HG03469 (cell line): ENCODE results near the gene RABGAP1L.
"Not testable (repeated sequence)": the region's sequence is repeated elsewhere in the genome, so short reads cannot be mapped to it uniquely, and the experiment has no call there.

Experiments
- ATAC-seq: cut with Tn5 transposase; IDR thresholded peaks from one replicate; pipeline ENCODE4 v1.9.1; 2021; ENCODE audit warnings: mild to moderate bottlenecking, moderate library complexity, moderate number of reproducible peaks; ENCODE audit not compliant: unreplicated experiment

The RABGAP1L gene

GRCh38 chr1:174700775-174701174 is 541.5 kb downstream of the RABGAP1L start:
- ATAC-seq, result no peak

DNA sequence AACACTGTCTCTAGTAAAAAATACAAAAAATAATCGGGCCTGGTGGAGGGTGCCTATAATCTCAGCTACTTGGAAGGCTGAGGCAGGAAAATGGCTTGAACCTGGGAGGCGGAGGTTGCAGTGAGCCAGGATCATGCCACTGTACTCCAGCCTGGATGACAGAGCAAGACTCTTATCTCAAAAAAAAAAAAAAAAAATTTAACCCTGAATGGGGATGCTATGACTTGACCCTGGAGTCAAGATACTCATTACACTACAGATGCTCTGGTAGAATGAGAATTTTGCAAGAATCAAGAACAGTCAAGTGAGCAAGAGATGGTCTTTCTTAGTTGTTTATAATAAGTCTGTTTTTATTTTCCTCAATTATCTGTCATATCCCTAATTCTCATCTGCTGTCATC is 542.2 kb downstream of the RABGAP1L start:
- no peak for ATAC-seq

GRCh38 chr1:174702011-174702410 is 542.7 kb downstream of the RABGAP1L start:
- ATAC-seq, result no peak

GRCh38 chr1:174703309-174703708 is 544.0 kb downstream of the RABGAP1L start:
- no peak for ATAC-seq

DNA sequence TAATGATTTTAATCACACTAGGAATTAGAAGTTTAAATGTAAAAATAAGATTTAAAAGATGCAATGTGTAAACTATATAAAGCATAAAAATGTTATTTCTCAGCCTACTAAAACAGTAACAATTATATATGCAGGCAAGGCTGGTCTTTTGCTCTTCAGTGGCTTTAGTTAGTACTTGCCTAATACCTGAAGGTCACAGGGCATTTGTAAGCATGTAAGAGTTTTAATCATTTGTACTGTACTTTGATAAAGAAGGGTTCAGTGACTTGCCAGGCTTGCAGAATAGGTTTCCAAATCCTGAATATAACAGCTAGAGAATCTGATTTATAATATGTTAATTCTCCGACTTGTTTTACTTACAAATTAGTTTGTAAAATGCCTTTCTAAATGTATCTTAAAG is 545.0 kb downstream of the RABGAP1L start:
- no peak for ATAC-seq

DNA sequence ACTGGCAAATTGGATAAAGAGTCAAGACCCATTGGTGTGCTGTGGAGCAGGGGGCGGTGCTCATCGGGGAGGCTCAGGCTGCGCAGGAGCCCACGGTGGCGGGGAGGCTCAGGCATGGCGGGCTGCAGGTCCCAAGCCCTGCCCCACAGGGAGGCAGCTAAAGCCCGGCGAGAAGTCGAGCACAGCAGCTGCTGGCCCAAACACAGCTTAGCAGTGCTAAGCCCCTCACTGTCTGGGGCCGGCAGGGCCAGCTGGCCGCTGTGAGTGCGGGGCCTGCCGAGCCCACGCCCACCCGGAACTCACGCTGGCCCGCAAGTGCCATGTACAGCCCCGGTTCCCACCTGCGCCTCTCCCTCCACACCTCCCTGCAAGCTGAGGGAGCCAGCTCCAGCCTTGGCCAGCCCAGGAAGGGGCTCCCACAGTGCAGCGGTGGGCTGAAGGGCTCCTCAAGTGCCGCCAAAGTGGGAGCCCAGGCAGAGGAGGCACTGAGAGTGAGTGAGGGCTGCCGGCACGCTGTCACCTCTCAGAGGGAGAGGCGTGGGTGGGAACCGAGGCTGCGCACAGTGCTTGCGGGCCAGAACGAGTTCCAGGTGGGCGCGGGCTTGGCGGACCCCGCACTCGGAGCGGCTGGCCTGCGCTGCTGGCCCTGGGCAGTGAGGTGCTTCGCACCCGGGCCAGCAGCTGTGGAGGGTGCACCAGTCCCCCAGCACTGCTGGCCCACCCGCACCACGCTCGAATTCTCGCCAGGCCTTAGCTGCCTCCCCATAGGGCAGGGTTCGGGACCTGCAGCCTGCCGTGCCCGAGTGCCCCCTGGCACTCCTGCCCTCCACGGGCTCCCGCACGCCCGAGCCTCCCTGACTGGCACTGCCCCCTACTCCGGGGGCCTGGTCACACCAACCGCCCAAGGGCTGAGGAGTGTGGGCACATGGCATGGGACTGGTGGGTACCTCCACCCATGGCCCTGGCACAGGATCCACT is 551.8 kb downstream of the RABGAP1L start:
- ATAC-seq, result no peak

- ATAC-seq, result not testable (repeated sequence)
Observed at GRCh38 chr1:174711848-174712247, 552.5 kb downstream of the RABGAP1L start.

GRCh38 chr1:174712541-174712940 is 553.2 kb downstream of the RABGAP1L start:
- ATAC-seq, result no peak

- no peak for ATAC-seq
Observed at GRCh38 chr1:174713796-174714195, 554.5 kb downstream of the RABGAP1L start.

- ATAC-seq, result no peak
Observed at GRCh38 chr1:174719194-174719593, 559.9 kb downstream of the RABGAP1L start.

GRCh38 chr1:174720618-174721017 is 561.3 kb downstream of the RABGAP1L start:
- no peak for ATAC-seq

- ATAC-seq, result no peak
Observed at GRCh38 chr1:174721246-174721645, 561.9 kb downstream of the RABGAP1L start.

- ATAC-seq, result no peak
Observed at GRCh38 chr1:174723816-174724215, 564.5 kb downstream of the RABGAP1L start.

- ATAC-seq, result no peak
Observed at GRCh38 chr1:174724219-174724618, 564.9 kb downstream of the RABGAP1L start.

DNA sequence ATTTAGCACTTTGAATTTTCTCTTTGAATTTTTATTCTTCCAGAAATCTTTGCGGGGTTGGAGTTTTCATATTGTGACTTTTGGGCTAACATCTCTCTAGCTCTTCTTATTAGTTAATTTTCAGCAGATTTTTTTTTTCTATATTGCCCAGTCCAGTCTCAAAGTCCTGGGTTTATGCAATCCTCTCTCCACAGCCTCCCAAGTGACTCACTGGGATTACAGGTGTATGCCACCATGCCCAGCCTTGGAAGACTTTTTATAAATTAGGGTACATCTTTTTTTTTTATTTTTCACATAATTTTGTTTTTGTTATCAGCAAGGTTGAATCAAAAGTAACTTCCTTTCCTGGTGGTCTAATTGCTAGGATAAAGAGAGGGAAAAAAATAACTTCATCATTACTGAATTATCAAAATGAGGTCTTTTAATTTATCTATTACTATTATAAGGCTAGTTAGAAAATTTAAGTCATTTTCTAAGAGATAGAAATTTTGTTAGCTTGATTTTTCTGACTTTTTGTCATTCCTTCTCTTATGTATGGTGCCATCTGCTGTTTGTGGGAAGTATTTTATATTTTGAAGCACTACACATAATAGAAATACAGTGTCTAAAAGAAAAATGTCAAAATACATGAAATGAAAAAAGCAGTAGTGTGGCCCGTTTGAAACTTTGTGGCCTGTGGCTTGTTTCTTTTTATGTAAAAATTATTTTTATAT is 567.0 kb downstream of the RABGAP1L start:
- no peak for ATAC-seq

- ATAC-seq, result no peak
Observed at GRCh38 chr1:174726880-174727585, 567.7 kb downstream of the RABGAP1L start.

DNA sequence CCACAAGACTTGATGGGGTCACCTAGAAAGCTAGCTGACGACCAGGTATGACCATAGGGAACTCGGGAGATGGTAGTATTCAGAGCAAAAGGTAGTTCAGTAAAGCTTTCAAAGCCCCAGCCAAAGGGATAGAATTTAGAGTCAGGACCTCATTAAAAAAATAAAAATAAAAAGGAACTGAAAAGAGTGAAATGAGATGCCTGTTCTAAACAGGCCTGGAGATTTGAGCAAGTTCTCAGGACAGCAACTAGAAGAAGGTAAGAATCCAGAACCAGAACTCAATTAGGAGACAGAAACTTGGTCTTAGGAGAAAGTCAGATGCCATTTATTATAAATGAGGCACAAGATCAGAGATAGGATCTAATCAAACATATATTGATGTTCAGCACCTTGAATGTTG is 575.0 kb downstream of the RABGAP1L start:
- ATAC-seq, result no peak

- ATAC-seq, result no peak
Observed at GRCh38 chr1:174736831-174737230, 577.5 kb downstream of the RABGAP1L start.

- ATAC-seq, result no peak
Observed at GRCh38 chr1:174740249-174740968, 581.1 kb downstream of the RABGAP1L start.

- no peak for ATAC-seq
Observed at GRCh38 chr1:174742805-174743653, 583.7 kb downstream of the RABGAP1L start.
